ENCODE results near the gene RXRA.

DNA sequence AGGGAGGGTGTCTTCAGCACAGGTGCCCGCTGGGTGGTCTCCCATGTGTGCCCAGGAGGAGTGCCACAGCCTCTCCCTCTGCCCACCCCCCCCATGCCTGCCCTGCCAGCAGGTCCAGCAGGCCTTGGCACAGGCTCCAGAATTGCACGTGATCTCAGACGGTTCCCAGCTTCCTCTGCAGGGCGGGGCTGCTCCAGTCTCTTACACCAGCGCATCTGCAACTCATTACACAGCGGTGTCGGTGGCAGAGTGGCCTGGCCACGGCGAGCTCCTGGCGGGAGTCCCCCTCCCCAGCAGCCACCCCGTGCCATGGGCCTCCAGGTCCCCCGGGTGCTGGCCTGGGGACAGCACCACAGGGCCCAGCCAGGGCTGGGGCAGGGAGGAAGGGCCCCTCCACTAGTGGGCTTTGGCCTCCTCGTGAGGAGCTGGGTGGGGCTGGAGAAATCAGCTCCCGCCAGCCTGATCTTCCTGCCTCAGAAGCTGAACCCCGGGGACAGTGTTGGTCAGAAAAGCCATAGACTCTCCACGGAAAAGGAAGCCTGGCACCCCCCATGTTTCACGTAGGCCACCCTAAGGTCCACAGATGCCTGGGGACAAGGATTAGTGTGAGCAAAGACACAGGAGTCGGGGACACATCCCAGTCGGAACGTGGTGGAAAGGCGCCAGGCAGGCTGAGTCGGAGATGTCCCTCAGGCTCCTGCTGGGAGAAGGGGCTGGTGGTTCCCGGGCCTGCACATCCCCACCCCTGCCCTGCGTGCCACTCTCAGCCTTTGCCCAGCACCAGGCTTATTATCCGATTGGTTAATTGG, 40.2 kb downstream of the RXRA start:
- no peak for TF ChIP-seq ZZZ3 (CRISPR knock-in tag; IDR thresholded peaks at IDR 0.05; ENCODE audit: borderline replicate concordance)
- TF ChIP-seq ZNF670 (CRISPR knock-in tag; IDR thresholded peaks at IDR 0.05; ENCODE audit: borderline replicate concordance) = no peak
